ENCODE measurements around the gene HOXD8. TPM values are rescaled to one million over a fixed set of nuclear protein-coding genes. Genes with fewer than 3 reads are reported as not detected.

HOXD8 gene
- total RNA-seq, 2 experiments from 2014 or later, result not detected

DNA sequence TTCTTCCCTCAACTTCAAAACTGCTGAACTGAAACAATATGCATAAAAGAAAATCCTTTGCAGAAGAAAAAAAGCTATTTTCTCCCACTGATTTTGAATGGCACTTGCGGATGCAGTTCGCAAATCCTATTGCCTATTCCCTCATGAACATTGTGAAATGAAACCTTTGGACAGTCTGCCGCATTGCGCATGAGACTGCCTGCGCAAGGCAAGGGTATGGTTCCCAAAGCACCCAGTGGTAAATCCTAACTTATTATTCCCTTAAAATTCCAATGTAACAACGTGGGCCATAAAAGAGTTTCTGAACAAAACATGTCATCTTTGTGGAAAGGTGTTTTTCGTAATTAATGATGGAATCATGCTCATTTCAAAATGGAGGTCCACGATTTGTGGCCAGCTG lies 8.4 kb downstream of the HOXD8 start:
- peaks cover 2% of the 10 kb centered on the region for H3K36me3 Mint-ChIP-seq
- H3K27ac Mint-ChIP-seq, result no peak overlapping the region
- DNase-seq, result no peak
- CTCF ChIA-PET, result interaction anchor here (2.6 to 3.9 kb wide), 3 partner anchors 11 to 513 kb away, joined by 14 to 50 read pairs (median 34); no protein-coding TSS in a partner anchor
- no peak for ATAC-seq
- no peaks in the 10 kb centered on the region for H3K9me3 Mint-ChIP-seq (ENCODE audit: low read depth)
- peaks cover 90% of the 10 kb centered on the region for H3K27me3 Mint-ChIP-seq
- H3K4me1 Mint-ChIP-seq, result peaks cover 15% of the 10 kb centered on the region
- no peak overlapping the region for H3K4me3 Mint-ChIP-seq

DNA sequence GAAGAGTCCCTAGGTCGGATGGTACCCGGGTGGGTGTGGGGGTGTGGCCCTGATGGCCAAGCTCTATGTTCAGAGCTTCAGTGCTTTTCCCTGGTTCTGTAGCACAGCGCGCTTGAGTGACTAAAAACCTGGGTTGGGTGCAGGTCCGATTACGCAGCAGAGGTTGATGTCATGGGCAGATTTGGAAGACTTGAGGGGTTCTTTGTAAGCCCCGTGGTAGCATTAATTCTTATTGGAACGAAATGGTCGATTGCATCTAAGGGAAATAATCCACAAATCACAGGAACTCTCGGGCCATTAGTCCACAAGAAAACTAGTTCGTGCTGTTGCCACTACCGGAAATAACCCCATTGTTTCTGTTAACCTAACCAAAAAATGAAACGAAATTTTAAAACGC lies 9.0 kb downstream of the HOXD8 start:
- no peak for DNase-seq
- ATAC-seq, result no peak

DNA sequence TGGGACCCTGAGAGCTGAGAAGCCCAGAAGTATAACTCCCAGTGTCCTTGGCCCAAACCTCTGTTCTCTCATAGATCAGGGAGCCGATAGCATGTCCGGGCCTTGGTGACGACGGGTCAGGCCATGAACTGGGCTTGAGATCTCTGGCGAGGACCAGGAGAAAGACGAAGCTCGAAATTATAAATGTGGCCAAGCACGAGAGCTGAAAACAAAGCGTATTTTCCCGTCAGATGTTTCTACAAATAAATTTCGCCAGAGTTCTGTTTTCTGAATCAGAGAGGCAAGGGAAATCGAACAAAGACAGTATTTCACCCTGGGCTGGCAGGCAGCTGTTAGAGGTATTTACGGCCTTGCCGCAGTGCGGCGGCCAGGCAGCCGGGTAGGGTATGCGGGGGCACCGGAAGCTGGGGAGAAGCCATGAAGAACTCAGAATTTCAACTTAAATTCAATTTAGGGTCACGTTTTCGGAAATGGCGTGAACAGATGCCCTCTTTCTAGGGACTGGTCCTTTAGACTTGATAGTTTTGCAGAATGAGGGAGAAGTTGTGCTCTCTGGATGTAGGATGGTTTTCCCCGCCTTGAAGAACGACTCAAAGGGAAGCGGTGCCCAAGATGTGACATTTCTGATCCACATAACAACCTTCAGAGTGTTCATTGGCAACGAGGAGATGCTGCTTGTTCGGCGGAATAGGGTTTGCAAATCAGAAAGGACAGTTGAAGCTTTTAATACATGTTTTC lies 9.6 kb downstream of the HOXD8 start:
- Mint-ChIP-seq H3K4me3 (no peak overlapping the region), H3K27me3 (peaks cover 88% of the 10 kb centered on the region), H3K4me1 (peaks cover 15% of the 10 kb centered on the region), H3K27ac (no peak overlapping the region), H3K36me3 (peaks cover 2% of the 10 kb centered on the region), H3K9me3 (ENCODE audit: low read depth) (no peaks in the 10 kb centered on the region)
- no peak for DNase-seq
- CTCF ChIA-PET, result interaction anchor here (0.6 to 3.9 kb wide), 9 partner anchors 8 to 1022 kb away, joined by 3 to 50 read pairs (median 12); no protein-coding TSS in a partner anchor
- no peak for ATAC-seq

More for the DNA sequence above, 9.0 kb downstream of the HOXD8 start:
- H3K27ac Mint-ChIP-seq, result no peak overlapping the region
- CTCF ChIA-PET, result interaction anchor here (2.6 to 3.9 kb wide), 4 partner anchors 11 to 513 kb away, joined by 14 to 50 read pairs (median 30); no protein-coding TSS in a partner anchor
- peaks cover 88% of the 10 kb centered on the region for H3K27me3 Mint-ChIP-seq
- no peak overlapping the region for H3K4me3 Mint-ChIP-seq
- peaks cover 2% of the 10 kb centered on the region for H3K36me3 Mint-ChIP-seq
- H3K9me3 Mint-ChIP-seq (ENCODE audit: low read depth), result no peaks in the 10 kb centered on the region
- H3K4me1 Mint-ChIP-seq, result peaks cover 15% of the 10 kb centered on the region

DNA sequence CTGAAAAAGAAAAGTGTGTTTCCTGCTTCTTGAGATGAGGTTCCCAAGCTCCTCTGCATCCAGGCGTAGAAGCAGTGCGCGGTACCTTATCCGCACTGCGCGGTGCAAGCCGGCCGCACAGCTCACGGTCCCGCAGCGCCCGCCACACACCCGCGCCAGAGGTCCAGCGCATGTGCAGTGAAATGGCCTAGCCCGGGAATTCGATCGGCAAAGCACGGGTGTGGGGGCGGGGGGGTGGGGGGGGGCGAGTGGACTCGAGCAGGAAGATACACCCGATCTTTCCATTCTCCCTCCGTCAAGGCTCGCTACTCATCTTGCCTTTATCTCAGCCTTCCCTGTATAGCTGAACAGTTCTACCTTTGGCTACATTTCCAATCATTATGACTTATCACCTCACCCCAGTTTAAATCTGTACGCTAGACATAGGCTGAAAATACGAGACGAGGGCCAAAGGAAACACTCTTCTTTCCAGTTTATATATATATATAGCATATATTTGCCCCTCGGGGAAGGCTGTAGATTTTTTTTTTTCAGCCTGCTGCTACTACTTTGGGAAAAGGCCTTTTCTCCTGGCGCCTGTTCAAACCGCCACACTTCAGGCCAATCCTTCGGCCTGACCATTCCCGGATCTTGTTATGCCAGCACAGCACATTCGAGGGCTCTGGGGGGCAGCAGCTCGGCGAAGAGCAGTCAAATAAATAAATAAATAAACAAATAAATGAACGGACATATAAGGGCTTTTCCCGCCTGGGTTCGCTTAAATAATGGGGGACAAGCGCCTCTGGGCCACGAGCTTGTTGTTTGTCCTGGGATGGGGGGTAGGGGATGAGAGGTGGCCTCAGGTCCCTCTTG lies 10.4 kb downstream of the HOXD8 start:
- CTCF ChIA-PET, result interaction anchor here (0.6 to 3.9 kb wide), 30 partner anchors 8 to 1021 kb away, joined by 3 to 50 read pairs (median 4); partner anchors contain the start of gene HOXD4
- Mint-ChIP-seq H3K4me1 (peaks cover 15% of the 10 kb centered on the region), H3K9me3 (ENCODE audit: low read depth) (no peaks in the 10 kb centered on the region), H3K36me3 (peaks cover 2% of the 10 kb centered on the region), H3K27me3 (peaks cover 86% of the 10 kb centered on the region), H3K27ac (no peak overlapping the region), H3K4me3 (no peak overlapping the region)
- ATAC-seq (no peak), DNase-seq (no peak)

DNA sequence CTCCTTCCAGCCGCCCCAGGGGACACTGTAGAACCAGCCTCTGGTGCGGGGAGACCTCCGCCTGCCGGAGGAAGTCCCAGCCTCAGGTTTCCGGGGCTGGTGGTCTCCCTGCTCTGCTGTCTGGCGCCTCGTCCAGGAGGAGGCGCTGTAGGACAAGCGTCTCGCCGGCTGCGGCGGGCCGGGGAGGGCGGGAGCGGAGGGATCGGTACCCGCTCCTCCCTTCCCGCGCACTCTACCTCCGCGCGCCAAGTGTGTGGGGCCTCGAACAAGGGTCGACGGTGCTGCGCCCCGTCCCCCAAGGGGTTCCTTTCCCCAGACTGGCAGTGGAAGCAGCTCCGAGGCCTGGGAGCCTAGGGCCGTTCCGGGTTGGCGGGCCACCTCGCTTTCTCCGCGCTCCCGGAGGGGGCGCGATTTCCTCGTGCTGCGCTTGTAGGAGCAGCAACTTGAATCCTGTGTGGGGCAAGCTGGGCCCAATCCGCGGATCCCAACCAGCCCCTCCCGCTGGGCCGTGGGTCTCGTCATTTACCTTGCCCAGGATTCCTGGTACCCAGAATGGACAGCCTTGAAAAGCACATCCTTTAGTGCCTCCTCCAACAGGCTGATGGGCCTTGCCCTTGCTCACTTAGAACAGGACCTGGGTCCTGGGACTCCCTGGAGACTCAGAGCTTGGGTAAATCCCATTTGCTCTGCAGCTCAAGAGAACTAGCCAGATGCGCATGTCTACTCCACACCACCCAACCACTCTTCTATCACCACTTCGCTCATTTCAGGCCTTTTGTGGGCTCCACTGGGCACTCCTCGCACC lies 11.2 kb downstream of the HOXD8 start:
- Mint-ChIP-seq H3K27ac (no peak overlapping the region), H3K4me3 (peak overlapping the region; percentile 26), H3K36me3 (peaks cover 2% of the 10 kb centered on the region), H3K4me1 (peaks cover 13% of the 10 kb centered on the region), H3K27me3 (peaks cover 86% of the 10 kb centered on the region), H3K9me3 (ENCODE audit: low read depth) (no peaks in the 10 kb centered on the region)
- ATAC-seq (peak; percentile 94), DNase-seq (peak; percentile 80)
- CTCF ChIA-PET, result interaction anchor here (0.7 to 3.9 kb wide), 35 partner anchors 9 to 1020 kb away, joined by 3 to 50 read pairs (median 4); partner anchors contain the start of gene HOXD4

DNA sequence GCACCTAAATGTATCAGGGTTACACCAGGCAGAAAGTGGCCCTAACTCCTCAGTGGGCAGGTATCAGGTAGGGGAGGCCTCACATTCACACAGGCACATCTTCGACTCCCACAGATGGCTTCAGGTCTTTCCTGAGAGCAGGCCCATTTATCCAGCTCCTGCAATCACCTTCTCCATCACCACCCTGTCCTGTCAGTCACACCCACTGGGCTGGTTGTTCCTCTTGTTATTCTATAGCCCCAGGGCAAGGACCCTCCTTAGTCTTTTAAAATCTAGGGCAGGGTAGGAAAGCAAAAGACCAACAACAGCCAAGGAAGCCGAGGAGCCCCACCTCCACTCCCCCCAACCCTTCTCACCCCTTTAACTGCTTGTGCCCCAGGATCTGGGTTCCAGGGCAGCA lies 12.8 kb downstream of the HOXD8 start:
- DNase-seq, result no peak
- Mint-ChIP-seq H3K4me3 (no peak overlapping the region), H3K27ac (no peak overlapping the region), H3K4me1 (peaks cover 10% of the 10 kb centered on the region), H3K9me3 (ENCODE audit: low read depth) (no peaks in the 10 kb centered on the region), H3K36me3 (peaks cover 2% of the 10 kb centered on the region), H3K27me3 (peaks cover 88% of the 10 kb centered on the region)
- ATAC-seq, result no peak
- CTCF ChIA-PET, result interaction anchor here (2.5 to 2.7 kb wide), 2 partner anchors 313 to 412 kb away, joined by 10 read pairs; no protein-coding TSS in a partner anchor

DNA sequence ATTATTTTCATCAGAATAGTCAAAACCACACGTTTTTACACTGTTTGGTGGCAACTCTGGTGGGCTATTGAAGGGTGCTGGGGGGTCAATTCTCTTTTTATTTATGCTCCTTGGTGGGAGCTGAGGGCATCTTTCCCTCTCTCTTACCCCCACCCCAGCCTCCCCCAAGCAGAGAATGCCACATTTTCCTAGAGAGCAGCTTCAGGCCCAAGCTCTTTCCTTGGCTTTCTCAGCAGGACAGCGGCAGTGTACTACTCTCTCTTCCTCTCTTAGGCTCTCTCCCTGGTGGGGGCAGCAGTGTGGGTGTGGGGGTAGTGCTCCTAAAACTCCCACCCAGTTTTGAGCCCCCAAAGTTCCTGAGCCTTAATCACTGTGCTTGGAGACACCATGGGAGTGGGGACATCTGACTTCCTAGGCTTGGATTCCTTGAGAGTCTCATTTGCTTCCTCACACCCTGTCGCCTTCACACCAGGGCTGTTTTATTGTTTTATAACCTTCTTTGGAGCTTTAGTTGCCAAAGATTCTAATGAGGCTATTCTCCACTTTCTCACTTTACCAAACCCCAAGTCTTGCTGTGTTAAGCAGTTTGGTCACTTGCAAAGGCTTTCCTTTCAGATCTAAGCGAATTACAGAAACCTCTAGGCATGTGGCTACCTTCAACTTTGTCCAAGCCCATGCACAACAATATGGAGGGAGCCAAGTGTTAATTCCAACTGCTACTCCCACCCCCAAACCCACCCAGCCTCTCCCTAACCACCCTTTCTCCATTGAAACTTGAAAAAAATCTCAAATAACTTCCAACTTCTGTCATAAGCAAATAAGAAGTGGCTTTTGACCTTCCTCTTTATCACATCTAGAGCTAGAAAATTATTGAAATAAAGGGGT lies 15.8 kb downstream of the HOXD8 start:
- Mint-ChIP-seq H3K27me3 (peaks cover 90% of the 10 kb centered on the region), H3K4me1 (no peaks in the 10 kb centered on the region), H3K27ac (no peak overlapping the region), H3K4me3 (no peak overlapping the region), H3K9me3 (ENCODE audit: low read depth) (no peaks in the 10 kb centered on the region), H3K36me3 (no peaks in the 10 kb centered on the region)
- ATAC-seq (no peak), DNase-seq (no peak)
- CTCF ChIA-PET, result interaction anchor here (1.0 to 1.8 kb wide), 5 partner anchors 9 to 492 kb away, joined by 3 to 4 read pairs (median 4); no protein-coding TSS in a partner anchor

DNA sequence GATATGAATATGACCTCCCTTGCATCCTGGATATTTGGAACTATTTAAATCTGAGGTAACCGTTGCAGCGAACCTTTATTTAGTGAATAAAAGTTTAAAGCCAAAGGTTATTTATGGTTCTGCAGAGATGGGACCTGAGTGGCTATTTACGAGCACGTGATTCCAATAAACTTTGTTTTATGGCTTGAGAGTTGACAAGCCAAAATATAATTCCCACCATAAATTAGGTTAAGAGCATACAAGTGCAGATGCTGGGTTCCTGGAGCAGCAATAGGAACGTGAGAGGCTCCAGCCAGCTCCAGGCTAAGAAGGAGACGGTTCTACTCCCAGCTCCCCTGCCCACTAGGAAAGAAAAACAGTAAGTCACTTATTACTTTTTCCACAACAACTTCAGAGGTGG lies 16.6 kb downstream of the HOXD8 start:
- ATAC-seq (no peak), DNase-seq (no peak)
- no peak overlapping the region for H3K27ac Mint-ChIP-seq
- CTCF ChIA-PET, result interaction anchor here (1.0 to 1.7 kb wide), 3 partner anchors 14 to 408 kb away, joined by 3 to 4 read pairs (median 3); no protein-coding TSS in a partner anchor
- H3K9me3 Mint-ChIP-seq (ENCODE audit: low read depth), result no peaks in the 10 kb centered on the region
- no peaks in the 10 kb centered on the region for H3K4me1 Mint-ChIP-seq
- no peak overlapping the region for H3K4me3 Mint-ChIP-seq
- no peaks in the 10 kb centered on the region for H3K36me3 Mint-ChIP-seq
- peaks cover 93% of the 10 kb centered on the region for H3K27me3 Mint-ChIP-seq

DNA sequence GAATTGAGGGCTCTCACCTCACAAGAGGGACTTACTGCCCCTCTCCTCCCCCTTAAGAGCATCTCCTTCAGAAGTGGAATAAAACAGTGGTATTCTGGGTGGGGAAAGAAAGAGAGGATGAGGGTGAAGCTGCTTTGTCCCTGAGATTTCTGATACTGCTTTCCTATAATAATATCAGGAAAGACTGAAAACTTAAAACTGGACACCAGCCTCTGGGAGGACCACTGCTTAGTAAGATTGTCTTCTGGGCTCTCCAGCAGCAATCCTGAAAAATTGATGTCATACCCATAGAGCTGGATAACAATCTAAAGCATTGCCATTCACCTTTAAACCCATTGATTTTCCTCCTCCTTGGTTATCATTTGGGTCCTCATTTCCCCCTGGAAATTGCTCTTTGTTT lies 17.1 kb downstream of the HOXD8 start:
- Mint-ChIP-seq H3K36me3 (no peaks in the 10 kb centered on the region), H3K4me1 (no peaks in the 10 kb centered on the region), H3K9me3 (ENCODE audit: low read depth) (no peaks in the 10 kb centered on the region), H3K4me3 (no peak overlapping the region), H3K27ac (no peak overlapping the region), H3K27me3 (peaks cover 93% of the 10 kb centered on the region)
- no peak for ATAC-seq
- no peak for DNase-seq
- CTCF ChIA-PET, result interaction anchor here (1.0 to 1.7 kb wide), 2 partner anchors 15 to 408 kb away, joined by 3 to 4 read pairs; no protein-coding TSS in a partner anchor

DNA sequence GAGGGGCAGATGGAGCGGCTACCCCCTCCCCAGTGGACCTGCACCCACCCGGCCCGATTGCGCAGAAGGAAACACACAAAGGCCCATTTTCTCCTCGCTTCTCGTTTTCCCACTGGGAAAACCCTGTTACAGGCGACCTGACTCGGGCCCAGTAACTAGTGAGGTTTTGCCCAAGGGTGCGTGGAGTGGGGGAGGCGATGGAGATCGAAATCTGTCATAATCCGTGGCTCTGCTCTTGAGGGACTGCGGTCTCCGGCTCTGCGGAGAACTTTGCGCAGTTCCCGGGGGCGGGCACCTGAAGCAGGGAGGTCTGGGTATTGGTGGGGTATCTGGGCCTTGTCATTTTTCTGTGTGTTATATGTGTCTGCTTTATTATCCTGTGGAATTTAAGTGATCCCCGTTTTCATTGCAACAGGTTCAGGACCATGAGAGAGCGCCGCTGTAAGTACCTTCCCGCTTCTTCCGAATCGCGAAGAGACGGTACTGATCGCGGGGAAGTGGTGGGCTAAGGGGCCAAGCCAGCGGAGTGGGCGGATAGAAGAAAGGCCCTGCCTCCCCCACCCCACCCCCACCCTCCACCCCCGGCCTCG lies 17.8 kb downstream of the HOXD8 start:
- CTCF ChIA-PET, result interaction anchor here (1.2 kb wide), 1 partner anchor 19 kb away, joined by 3 read pairs; no protein-coding TSS in a partner anchor
- H3K27me3 Mint-ChIP-seq, result peaks cover 90% of the 10 kb centered on the region
- no peaks in the 10 kb centered on the region for H3K4me1 Mint-ChIP-seq
- no peak for ATAC-seq
- H3K4me3 Mint-ChIP-seq, result no peak overlapping the region
- no peak for DNase-seq
- H3K27ac Mint-ChIP-seq, result no peak overlapping the region
- H3K9me3 Mint-ChIP-seq (ENCODE audit: low read depth), result no peaks in the 10 kb centered on the region
- no peaks in the 10 kb centered on the region for H3K36me3 Mint-ChIP-seq

DNA sequence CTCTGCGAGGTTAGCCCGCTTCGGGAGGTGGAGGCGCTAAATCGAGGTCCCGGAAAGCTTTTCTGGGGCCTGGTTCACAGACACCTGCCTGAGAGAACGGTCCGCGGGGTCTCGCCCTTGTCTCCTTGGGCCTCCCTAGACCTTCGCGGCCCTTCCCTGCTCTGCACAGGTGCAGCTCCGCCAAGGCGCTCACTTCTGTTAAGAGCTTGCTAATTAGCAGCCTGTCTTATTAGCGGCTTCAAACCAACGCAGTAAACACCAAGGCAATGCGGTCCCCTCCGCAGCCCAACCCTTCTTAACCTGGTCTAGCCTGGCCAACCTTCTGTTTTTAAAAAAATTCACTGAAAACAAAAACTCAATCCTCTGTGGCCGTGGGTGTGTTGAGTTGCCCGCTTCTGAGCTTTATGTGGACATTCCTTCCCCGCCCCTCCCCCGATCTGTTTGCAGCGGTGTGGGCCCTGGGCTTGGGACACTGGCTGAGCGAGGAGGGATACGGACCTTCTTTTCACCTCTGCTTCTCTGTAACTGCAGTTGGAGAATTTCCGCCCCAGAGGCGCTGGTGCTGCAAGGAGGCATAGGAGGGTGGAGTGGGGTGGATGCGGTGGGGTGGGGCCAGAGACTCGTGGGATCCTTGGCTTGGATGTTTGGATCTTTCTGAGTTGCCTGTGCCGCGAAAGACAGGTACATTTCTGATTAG lies 18.4 kb downstream of the HOXD8 start:
- H3K27ac Mint-ChIP-seq, result no peak overlapping the region
- no peaks in the 10 kb centered on the region for H3K4me1 Mint-ChIP-seq
- no peaks in the 10 kb centered on the region for H3K36me3 Mint-ChIP-seq
- peaks cover 92% of the 10 kb centered on the region for H3K27me3 Mint-ChIP-seq
- ATAC-seq, result no peak
- CTCF ChIA-PET, result interaction anchor here (1.2 kb wide), 1 partner anchor 18 kb away, joined by 3 read pairs; no protein-coding TSS in a partner anchor
- H3K9me3 Mint-ChIP-seq (ENCODE audit: low read depth), result no peaks in the 10 kb centered on the region
- H3K4me3 Mint-ChIP-seq, result no peak overlapping the region
- DNase-seq, result no peak
